ENCODE data around the gene POLR3F.
"Not testable (repeated sequence)": the region's sequence is repeated elsewhere in the genome, so short reads cannot be mapped to it uniquely, and the experiment has no call there.

Gene POLR3F

GRCh38 chr20:18466894-18467730, at the start of gene POLR3F, which contains the start of gene DZANK1:
Gene POLR3F (plus strand): TSS chr20:18467390. CDS start chr20:18467507, 117 bp downstream.
Gene DZANK1 (minus strand): TSS chr20:18467030. CDS start chr20:18465358, 1,672 bp downstream.
- DNase-seq = peak; percentile 85 to 87

GRCh38 chr20:18421608-18422007, 45.6 kb upstream of the POLR3F start:
- DNase-seq = no peak

- DNase-seq = no peak
Measured at GRCh38 chr20:18427214-18427613, 40.0 kb upstream of the POLR3F start.

- no peak for DNase-seq
Measured at GRCh38 chr20:18428490-18429173, 38.6 kb upstream of the POLR3F start.

GRCh38 chr20:18430172-18430826, 36.9 kb upstream of the POLR3F start:
- no peak for DNase-seq

GRCh38 chr20:18431206-18431605, 36.0 kb upstream of the POLR3F start:
- no peak for DNase-seq

- DNase-seq = no peak
Measured at GRCh38 chr20:18436847-18437246, 30.3 kb upstream of the POLR3F start.

- no peak for DNase-seq
Measured at GRCh38 chr20:18440403-18440802, 26.8 kb upstream of the POLR3F start.

- DNase-seq = no peak
Measured at GRCh38 chr20:18443886-18444285, 23.3 kb upstream of the POLR3F start.

- no peak for DNase-seq
Measured at GRCh38 chr20:18456600-18456999, 10.6 kb upstream of the POLR3F start.

- DNase-seq = no peak
Measured at GRCh38 chr20:18465536-18466200, 1.5 kb upstream of the POLR3F start.

GRCh38 chr20:18466574-18466893, 656 bp upstream of the POLR3F start:
- DNase-seq = no peak

GRCh38 chr20:18477218-18477617, 10.0 kb downstream of the POLR3F start:
- no peak for DNase-seq

GRCh38 chr20:18477821-18478220, 10.6 kb downstream of the POLR3F start:
- DNase-seq = no peak

GRCh38 chr20:18481596-18481995, 14.4 kb downstream of the POLR3F start:
- no peak for DNase-seq

GRCh38 chr20:18488301-18488700, 21.1 kb downstream of the POLR3F start:
- DNase-seq = no peak

GRCh38 chr20:18496042-18496441, 28.9 kb downstream of the POLR3F start:
- DNase-seq = no peak

- peak in 1 of 2 experiments; percentile 49 for DNase-seq
Measured at GRCh38 chr20:18496740-18497592, 29.8 kb downstream of the POLR3F start, which contains the start of gene RBBP9. Gene RBBP9 (minus strand): TSS chr20:18497225. CDS start chr20:18497167, 58 bp downstream.

- no peak for DNase-seq
Measured at GRCh38 chr20:18497603-18498002, 30.4 kb downstream of the POLR3F start.

- DNase-seq = not testable (repeated sequence)
Measured at GRCh38 chr20:18501672-18502071, 34.5 kb downstream of the POLR3F start.

- no peak for DNase-seq
Measured at GRCh38 chr20:18504479-18505060, 37.4 kb downstream of the POLR3F start.

- peak in 1 of 2 experiments; percentile 44 for DNase-seq
Measured at GRCh38 chr20:18506744-18507143, 39.6 kb downstream of the POLR3F start.

Measured in NCI-H187 (cell line).